ENCODE results near the gene SLC1A2. TPM values are rescaled to one million over a fixed set of nuclear protein-coding genes. Genes with fewer than 3 reads are reported as not detected.

The SLC1A2 gene
- total and polyA plus RNA-seq, 2 experiments from 2014 or later = 0.70 to 2.8 TPM

DNA sequence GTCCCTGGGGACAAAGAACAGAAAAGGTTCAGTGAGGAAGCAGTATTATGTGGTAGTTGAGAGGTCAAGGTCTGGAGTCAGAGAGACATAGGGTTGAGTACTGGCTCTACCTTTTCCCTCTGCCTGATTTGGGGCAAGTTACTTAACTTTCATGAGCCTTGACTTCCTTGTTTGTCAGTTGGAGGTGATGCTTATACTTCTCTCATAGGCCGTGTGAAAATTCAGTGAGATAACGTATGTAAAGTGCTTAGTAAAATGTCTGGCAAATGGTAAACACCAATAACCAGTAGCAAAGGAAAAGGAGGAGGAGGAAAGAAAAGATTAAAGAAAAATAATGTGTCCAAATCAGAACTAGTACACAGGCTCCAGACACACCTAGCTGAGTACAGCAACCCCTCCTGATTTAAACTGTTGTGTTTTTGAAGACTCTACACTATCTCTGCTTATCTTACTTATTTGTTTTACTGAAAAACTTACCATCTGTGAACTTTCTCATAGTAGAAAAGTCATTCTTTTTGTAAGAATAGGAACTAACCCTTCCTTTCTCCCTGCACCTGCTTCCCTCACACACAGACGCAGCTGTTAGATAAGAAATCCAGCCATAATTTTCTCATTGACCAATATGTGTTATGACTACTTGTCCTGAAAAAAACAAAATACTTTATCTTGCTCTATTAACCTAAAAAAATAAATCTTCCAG, 153.5 kb downstream of the SLC1A2 start (continued):
- no peak for TF ChIP-seq EZH2phosphoT487 (IDR thresholded peaks at IDR 0.05; ENCODE audit: unreplicated experiment)

DNA sequence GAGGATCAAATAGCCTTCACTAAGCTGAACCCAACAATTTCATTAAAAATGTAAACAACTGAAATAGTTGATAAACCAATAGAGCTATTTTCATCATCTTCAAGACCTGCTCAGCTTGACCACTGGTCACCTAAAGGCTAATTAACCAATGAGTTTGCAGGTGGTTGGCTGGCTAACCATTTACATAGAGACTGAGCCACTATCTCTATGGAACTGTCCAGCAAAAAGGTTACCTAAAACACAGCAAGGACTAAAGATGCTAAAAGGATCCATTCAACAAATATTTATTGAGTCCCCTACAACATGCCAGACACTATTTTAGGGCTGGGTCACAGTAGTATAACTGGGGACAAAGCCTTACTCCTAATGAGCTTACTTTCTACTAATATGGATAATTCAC, 156.6 kb downstream of the SLC1A2 start:
- Mint-ChIP-seq H3K9me3 (no peaks in the 10 kb centered on the region), H3K36me3 (ENCODE audit: low read depth) (no peaks in the 10 kb centered on the region), H3K27ac (no peak overlapping the region), H3K27me3 (ENCODE audit: insufficient read depth, low read depth, poor library complexity) (no peaks in the 10 kb centered on the region), H3K4me1 (0 out of 3 replicates have a peak, but pooled peaks cover under 1% of the 10 kb centered on the region), H3K4me3 (no peak overlapping the region)
- no peaks in the 10 kb centered on the region for H3K27me3 ChIP-seq (ENCODE audit: insufficient read depth)
- TF ChIP-seq, protein P1, sequence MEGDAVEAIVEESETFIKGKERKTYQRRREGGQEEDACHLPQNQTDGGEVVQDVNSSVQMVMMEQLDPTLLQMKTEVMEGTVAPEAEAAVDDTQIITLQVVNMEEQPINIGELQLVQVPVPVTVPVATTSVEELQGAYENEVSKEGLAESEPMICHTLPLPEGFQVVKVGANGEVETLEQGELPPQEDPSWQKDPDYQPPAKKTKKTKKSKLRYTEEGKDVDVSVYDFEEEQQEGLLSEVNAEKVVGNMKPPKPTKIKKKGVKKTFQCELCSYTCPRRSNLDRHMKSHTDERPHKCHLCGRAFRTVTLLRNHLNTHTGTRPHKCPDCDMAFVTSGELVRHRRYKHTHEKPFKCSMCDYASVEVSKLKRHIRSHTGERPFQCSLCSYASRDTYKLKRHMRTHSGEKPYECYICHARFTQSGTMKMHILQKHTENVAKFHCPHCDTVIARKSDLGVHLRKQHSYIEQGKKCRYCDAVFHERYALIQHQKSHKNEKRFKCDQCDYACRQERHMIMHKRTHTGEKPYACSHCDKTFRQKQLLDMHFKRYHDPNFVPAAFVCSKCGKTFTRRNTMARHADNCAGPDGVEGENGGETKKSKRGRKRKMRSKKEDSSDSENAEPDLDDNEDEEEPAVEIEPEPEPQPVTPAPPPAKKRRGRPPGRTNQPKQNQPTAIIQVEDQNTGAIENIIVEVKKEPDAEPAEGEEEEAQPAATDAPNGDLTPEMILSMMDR (conservative IDR thresholded peaks at IDR 0.05; ENCODE audit: low read depth in 2 of 2) = no peak
- no peak for TF ChIP-seq NANOG (IDR thresholded peaks at IDR 0.05; ENCODE audit: borderline replicate concordance)
- no peak for TF ChIP-seq EZH2 (IDR thresholded peaks at IDR 0.05; ENCODE audit: low read depth, unreplicated experiment)
- TF ChIP-seq, protein P2, sequence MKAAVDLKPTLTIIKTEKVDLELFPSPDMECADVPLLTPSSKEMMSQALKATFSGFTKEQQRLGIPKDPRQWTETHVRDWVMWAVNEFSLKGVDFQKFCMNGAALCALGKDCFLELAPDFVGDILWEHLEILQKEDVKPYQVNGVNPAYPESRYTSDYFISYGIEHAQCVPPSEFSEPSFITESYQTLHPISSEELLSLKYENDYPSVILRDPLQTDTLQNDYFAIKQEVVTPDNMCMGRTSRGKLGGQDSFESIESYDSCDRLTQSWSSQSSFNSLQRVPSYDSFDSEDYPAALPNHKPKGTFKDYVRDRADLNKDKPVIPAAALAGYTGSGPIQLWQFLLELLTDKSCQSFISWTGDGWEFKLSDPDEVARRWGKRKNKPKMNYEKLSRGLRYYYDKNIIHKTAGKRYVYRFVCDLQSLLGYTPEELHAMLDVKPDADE (IDR thresholded peaks at IDR 0.05) = no peak
- TF ChIP-seq, protein P3, sequence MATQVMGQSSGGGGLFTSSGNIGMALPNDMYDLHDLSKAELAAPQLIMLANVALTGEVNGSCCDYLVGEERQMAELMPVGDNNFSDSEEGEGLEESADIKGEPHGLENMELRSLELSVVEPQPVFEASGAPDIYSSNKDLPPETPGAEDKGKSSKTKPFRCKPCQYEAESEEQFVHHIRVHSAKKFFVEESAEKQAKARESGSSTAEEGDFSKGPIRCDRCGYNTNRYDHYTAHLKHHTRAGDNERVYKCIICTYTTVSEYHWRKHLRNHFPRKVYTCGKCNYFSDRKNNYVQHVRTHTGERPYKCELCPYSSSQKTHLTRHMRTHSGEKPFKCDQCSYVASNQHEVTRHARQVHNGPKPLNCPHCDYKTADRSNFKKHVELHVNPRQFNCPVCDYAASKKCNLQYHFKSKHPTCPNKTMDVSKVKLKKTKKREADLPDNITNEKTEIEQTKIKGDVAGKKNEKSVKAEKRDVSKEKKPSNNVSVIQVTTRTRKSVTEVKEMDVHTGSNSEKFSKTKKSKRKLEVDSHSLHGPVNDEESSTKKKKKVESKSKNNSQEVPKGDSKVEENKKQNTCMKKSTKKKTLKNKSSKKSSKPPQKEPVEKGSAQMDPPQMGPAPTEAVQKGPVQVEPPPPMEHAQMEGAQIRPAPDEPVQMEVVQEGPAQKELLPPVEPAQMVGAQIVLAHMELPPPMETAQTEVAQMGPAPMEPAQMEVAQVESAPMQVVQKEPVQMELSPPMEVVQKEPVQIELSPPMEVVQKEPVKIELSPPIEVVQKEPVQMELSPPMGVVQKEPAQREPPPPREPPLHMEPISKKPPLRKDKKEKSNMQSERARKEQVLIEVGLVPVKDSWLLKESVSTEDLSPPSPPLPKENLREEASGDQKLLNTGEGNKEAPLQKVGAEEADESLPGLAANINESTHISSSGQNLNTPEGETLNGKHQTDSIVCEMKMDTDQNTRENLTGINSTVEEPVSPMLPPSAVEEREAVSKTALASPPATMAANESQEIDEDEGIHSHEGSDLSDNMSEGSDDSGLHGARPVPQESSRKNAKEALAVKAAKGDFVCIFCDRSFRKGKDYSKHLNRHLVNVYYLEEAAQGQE (IDR thresholded peaks at IDR 0.05; ENCODE audit: unreplicated experiment) = peak; percentile 38
- TF ChIP-seq ZNF114 (CRISPR knock-in tag; IDR thresholded peaks at IDR 0.05) = no peak
- no peak for TF ChIP-seq ZNF331 (CRISPR knock-in tag; IDR thresholded peaks at IDR 0.05; ENCODE audit: low read depth)
- no peak for TF ChIP-seq POLR2AphosphoS5 (IDR thresholded peaks at IDR 0.05; ENCODE audit: low read depth)
- H3K4me2 ChIP-seq = no peak overlapping the region
- no peaks in the 10 kb centered on the region for H3K4me1 ChIP-seq (ENCODE audit: insufficient read depth)
- no peaks in the 10 kb centered on the region for H4K20me1 ChIP-seq (replicated peaks; ENCODE audit: insufficient read depth)
- ATAC-seq = no peak
- no peak overlapping the region for H3K27ac ChIP-seq (ENCODE audit: low read depth)
- no peaks in the 10 kb centered on the region for H3K9me2 ChIP-seq (ENCODE audit: insufficient read depth)
- no peak overlapping the region for H3K4me3 ChIP-seq
- H2AFZ ChIP-seq = no peak overlapping the region
- DNase-seq (ENCODE audit: low spot score) = no peak
- no peaks in the 10 kb centered on the region for H3K79me2 ChIP-seq (replicated peaks; ENCODE audit: insufficient read depth)
- H3K36me3 ChIP-seq (ENCODE audit: insufficient read depth) = no peaks in the 10 kb centered on the region
- H3F3A ChIP-seq (replicated peaks; ENCODE audit: low read depth) = no peaks in the 10 kb centered on the region

Data from GM23338 (cell line).